Activated CD4-positive, alpha-beta T cell treated with anti-CD3 and anti-CD28 coated beads, Interleukin-2, amount 10 ng/mL, durations not matched to agents 24 days and 14 days (primary cell): Measurements from ENCODE around the gene BLOC1S5. TPM values are rescaled to one million over a fixed set of nuclear protein-coding genes. Genes with fewer than 3 reads are reported as not detected.

Experiments used
- DNase-seq: peaks from one replicate; pipeline ENCODE4 v3.0.0; 2022
- H3K27ac Mint-ChIP-seq: one replicate; pipeline ENCODE4 v1.8.0; 2022; ENCODE audit warnings: mild to moderate bottlenecking, mixed read lengths
- H3K27me3 Mint-ChIP-seq: one replicate; pipeline ENCODE4 v1.8.0; 2022; ENCODE audit warnings: mixed read lengths
- H3K36me3 Mint-ChIP-seq: one replicate; pipeline ENCODE4 v1.8.0; 2022; ENCODE audit warnings: low read depth, mild to moderate bottlenecking, mixed read lengths
- H3K4me1 Mint-ChIP-seq: one replicate; pipeline ENCODE4 v1.8.0; 2021; ENCODE audit warnings: mixed read lengths
- H3K4me3 Mint-ChIP-seq: one replicate; pipeline ENCODE4 v1.8.0; 2022; ENCODE audit warnings: mild to moderate bottlenecking, moderate library complexity, mixed read lengths
- H3K9me3 Mint-ChIP-seq: one replicate; pipeline ENCODE4 v1.8.0; 2021; ENCODE audit warnings: mixed read lengths
- intact Hi-C: fragments of 100-400 bp; cut with micrococcal nuclease; formaldehyde crosslinking; loops from one replicate; pipeline ENCODE4 v1.15.1; 2023
- total RNA-seq: library from RNA; stranded (reverse); gene quantifications from 2 replicates; pipeline ENCODE4 v1.2.3, GENCODE V29; 2022

BLOC1S5 gene, protein sequence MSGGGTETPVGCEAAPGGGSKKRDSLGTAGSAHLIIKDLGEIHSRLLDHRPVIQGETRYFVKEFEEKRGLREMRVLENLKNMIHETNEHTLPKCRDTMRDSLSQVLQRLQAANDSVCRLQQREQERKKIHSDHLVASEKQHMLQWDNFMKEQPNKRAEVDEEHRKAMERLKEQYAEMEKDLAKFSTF
- 15.7 and 19.6 TPM in 2 replicates for total RNA-seq

GRCh38 chr6:8063761-8064637, at the start of gene BLOC1S5:
BLOC1S5 (minus strand) TSS chr6:8064389; CDS start chr6:8064376, 13 bp downstream.
- DNase-seq, result peak; percentile 99
- Mint-ChIP-seq H3K27ac (peak within 1 kb of the TSS; percentile 98), H3K4me1 (peaks cover 23% of the 10 kb centered on the region), H3K9me3 (no peaks in the 10 kb centered on the region), H3K36me3 (peaks cover 9% of the 10 kb centered on the region), H3K27me3 (no peaks in the 10 kb centered on the region), H3K4me3 (peak within 1 kb of the TSS; percentile 97)
- intact Hi-C loops, result loop anchor here (1.0 to 10.0 kb wide), 8 partner anchors 38 to 749 kb away; partner anchors contain the start of genes BMP6, EEF1E1, SLC35B3 and SNRNP48

DNA sequence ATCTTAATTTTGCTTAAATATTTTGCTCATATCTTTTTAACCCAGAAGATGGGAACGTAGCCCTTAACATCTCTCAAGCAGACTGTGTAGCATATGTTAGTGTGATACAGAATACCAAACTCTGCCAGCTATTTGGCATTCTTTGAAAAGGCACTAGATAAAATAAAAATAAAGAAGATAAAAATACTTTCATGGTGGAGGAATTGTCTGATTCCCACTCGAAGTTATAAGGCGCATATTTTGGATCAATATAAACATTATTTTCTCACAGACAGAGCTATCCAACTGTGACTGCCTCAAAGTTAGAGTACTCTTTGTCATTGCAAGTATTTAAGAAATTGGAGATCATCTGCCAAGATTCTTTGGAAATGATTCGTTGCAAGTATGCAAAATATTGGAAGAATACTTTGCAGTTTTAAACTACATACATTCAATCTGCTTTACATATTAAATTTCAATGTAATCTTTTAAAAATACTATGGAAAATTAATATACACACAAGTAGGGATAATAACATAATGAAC, 49.0 kb upstream of the BLOC1S5 start:
- intact Hi-C loops, result no loop called here
- no peak overlapping the region for H3K27ac Mint-ChIP-seq
- no peaks in the 10 kb centered on the region for H3K9me3 Mint-ChIP-seq
- H3K4me1 Mint-ChIP-seq, result peaks cover 2% of the 10 kb centered on the region
- H3K36me3 Mint-ChIP-seq, result no peaks in the 10 kb centered on the region
- H3K27me3 Mint-ChIP-seq, result peaks cover 14% of the 10 kb centered on the region
- no peak for DNase-seq
- no peak overlapping the region for H3K4me3 Mint-ChIP-seq

DNA sequence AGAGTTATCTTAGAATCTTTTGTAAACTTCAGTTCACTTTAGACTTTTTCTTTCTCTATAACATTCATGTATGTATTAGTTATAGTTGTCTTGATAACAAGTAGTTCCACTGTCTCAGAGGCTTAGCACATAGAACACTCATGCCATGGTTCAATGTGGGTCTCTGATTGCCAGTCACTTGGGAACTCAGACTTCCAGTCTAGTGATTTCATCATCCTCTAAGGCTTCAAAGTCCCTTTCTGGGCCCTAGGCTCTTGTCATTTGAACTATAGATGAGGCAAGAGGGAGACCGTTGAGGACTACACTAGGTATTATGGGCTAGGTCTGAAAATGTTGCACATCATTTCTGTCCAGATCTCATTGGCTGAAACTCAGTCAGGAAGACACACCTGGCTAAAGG, 46.5 kb upstream of the BLOC1S5 start:
- Mint-ChIP-seq H3K4me3 (no peak overlapping the region), H3K4me1 (peaks cover 2% of the 10 kb centered on the region), H3K9me3 (peaks cover 3% of the 10 kb centered on the region), H3K27me3 (peaks cover 22% of the 10 kb centered on the region), H3K27ac (no peak overlapping the region), H3K36me3 (no peaks in the 10 kb centered on the region)
- intact Hi-C loops, result no loop called here
- DNase-seq, result no peak

DNA sequence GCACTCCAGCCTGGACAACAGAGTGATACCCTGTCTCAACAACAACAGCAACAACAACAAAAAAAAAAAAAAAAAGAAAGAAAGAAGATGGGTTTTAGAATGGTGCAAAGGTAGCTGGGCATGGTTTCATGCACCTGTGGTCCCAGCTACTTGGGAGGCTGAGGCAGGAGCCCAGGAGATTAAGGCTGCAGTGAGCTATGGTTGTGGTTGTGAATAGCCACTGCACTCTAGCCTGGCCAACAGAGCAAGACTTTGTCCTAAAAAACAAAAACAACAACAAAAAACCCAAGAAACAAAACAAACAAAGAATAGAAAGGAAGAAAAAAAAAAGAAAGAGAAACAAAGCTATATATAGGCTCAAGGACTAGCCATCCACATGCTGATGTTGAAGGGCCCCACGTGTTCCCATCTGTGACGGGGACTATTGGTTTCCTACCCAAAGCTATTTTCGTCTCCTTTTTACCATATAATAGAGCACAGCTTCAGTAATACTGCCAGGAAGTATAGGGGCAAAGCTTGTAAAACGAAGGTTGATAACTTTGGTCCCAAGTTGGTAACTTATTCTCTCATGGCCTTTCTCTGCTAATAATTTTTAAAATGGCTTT, 46.0 kb upstream of the BLOC1S5 start:
- DNase-seq, result no peak
- H3K27ac Mint-ChIP-seq, result no peak overlapping the region
- peaks cover 2% of the 10 kb centered on the region for H3K4me1 Mint-ChIP-seq
- H3K27me3 Mint-ChIP-seq, result peaks cover 22% of the 10 kb centered on the region
- no peak overlapping the region for H3K4me3 Mint-ChIP-seq
- H3K36me3 Mint-ChIP-seq, result no peaks in the 10 kb centered on the region
- H3K9me3 Mint-ChIP-seq, result peaks cover 3% of the 10 kb centered on the region
- intact Hi-C loops, result no loop called here

DNA sequence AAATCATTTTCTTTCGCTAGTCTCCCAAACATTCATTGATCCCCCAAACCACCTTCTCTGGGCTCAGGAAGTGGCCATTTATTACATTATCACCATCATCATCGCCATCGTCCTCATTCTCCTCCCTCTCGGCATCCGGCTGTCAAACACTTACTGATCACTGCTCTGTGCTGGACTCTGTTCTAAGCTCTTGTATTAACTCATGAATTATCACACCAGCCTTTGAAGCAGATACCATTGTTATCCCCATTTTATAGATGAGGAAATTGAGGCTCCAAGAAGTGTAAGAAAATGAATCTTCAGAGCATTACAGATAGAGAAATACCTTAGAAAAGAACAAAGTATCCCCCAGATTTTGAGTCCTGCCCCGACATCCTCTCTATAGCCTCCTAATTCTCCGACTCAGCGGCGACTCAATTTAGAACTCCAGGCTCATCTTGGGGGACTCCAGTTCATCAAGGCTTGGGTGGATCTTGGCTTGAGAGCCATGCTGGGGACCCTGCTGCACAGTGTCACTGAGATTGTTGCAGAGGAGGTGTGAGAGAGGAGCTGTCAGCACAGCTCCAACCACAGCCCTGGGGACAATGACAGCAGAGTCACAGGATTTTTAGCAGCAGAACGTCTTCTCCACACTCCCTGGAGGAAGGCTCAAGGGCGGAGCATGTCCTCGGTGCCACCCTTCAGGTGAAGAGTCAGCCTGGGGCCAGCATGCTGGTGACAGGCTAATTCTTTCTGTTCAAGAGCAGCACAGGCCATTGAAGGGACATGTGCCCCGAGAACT, 44.8 kb upstream of the BLOC1S5 start:
- Mint-ChIP-seq H3K4me3 (no peak overlapping the region), H3K9me3 (peaks cover 3% of the 10 kb centered on the region), H3K27ac (no peak overlapping the region), H3K4me1 (peaks cover 2% of the 10 kb centered on the region), H3K27me3 (peaks cover 24% of the 10 kb centered on the region), H3K36me3 (no peaks in the 10 kb centered on the region)
- DNase-seq, result no peak
- intact Hi-C loops, result loop anchor here (10.0 kb wide), 1 partner anchor 724 kb away; the partner anchor contains the start of genes CAGE1 and RIOK1

DNA sequence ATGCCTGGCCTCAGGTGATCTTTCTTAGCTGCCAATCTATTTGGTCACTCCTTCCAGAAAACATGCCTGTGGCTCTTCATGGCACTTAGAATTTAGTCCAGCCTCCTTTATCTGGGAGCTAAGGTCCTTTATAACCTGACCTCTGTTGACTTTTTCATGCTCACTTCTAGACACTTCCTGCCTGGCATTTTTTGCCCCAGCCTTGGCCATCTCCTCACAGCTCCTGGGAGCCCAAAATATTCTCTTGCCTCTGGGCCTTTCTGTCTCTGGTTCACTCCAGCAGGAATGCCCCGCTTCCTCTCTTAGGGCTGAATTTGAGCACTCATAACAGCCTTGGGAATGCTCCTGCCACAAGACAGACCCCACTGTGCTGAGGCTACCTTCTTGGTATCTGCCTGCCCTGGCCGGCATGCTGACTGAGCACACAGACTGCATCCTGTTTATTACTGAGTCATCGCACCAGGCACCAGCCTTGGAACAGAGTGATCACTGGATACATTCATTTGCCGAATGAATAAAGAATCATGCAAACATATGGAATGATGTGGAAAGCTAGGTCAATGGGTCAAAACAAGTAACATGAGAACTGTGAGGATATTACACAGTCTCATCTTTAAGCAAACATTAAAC, 44.0 kb upstream of the BLOC1S5 start:
- no peak overlapping the region for H3K27ac Mint-ChIP-seq
- H3K36me3 Mint-ChIP-seq, result no peaks in the 10 kb centered on the region
- intact Hi-C loops, result loop anchor here (10.0 kb wide), 1 partner anchor 723 kb away; the partner anchor contains the start of genes CAGE1 and RIOK1

DNA sequence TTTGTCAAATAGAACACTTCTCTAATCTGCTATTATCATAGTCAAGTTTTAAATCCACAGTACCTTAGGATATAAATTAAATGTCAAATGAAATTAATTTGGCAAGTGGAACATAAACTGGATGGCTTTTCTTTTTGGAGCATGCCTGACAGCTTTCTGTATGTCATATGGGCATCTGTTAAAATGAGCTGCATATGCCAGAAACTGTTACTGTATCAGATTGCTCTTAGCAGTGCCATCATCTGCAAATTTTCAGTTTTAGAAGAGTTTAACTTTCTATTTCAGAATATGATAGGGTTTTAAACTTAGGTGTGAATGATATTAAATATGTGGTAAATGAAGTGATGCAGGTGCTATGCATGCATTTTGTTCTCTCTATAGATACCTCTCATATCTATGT, 41.6 kb upstream of the BLOC1S5 start:
- Mint-ChIP-seq H3K27ac (no peak overlapping the region), H3K4me3 (no peak overlapping the region), H3K27me3 (peaks cover 25% of the 10 kb centered on the region), H3K36me3 (peaks cover 8% of the 10 kb centered on the region), H3K4me1 (peaks cover 14% of the 10 kb centered on the region), H3K9me3 (peaks cover 3% of the 10 kb centered on the region)
- no peak for DNase-seq
- intact Hi-C loops, result loop anchor here (10.0 kb wide), 1 partner anchor 721 kb away; the partner anchor contains the start of genes CAGE1 and RIOK1

More for the DNA sequence above, 44.0 kb upstream of the BLOC1S5 start:
- H3K4me1 Mint-ChIP-seq, result peaks cover 2% of the 10 kb centered on the region
- H3K27me3 Mint-ChIP-seq, result peaks cover 25% of the 10 kb centered on the region
- DNase-seq, result no peak
- H3K9me3 Mint-ChIP-seq, result peaks cover 3% of the 10 kb centered on the region
- H3K4me3 Mint-ChIP-seq, result no peak overlapping the region

GRCh38 chr6:8103726-8104125, 39.5 kb upstream of the BLOC1S5 start:
- Mint-ChIP-seq H3K4me3 (no peak overlapping the region), H3K36me3 (peaks cover 25% of the 10 kb centered on the region), H3K27ac (no peak overlapping the region), H3K4me1 (peaks cover 21% of the 10 kb centered on the region), H3K27me3 (peaks cover 19% of the 10 kb centered on the region), H3K9me3 (peaks cover 3% of the 10 kb centered on the region)
- DNase-seq, result no peak
- intact Hi-C loops, result loop anchor here (5.0 to 10.0 kb wide), 2 partner anchors 511 to 719 kb away; partner anchors contain the start of genes CAGE1, RIOK1 and SNRNP48

- peaks cover 15% of the 10 kb centered on the region for H3K27me3 Mint-ChIP-seq
- peaks cover 3% of the 10 kb centered on the region for H3K9me3 Mint-ChIP-seq
- peak; percentile 97 for DNase-seq
- H3K27ac Mint-ChIP-seq, result peak within 1 kb of the TSS; percentile 99
- H3K4me3 Mint-ChIP-seq, result peak within 1 kb of the TSS; percentile 95
- intact Hi-C loops, result loop anchor here (1.0 to 10.0 kb wide), 6 partner anchors 38 to 789 kb away; partner anchors contain the start of genes BLOC1S5, CAGE1, RIOK1 and SLC35B3
- H3K36me3 Mint-ChIP-seq, result peaks cover 28% of the 10 kb centered on the region
- peaks cover 24% of the 10 kb centered on the region for H3K4me1 Mint-ChIP-seq
These were observed 38.2 kb upstream of the BLOC1S5 start, which contains the start of gene EEF1E1 for GRCh38 chr6:8102122-8102958. EEF1E1 (minus strand) TSS chr6:8102548; CDS start chr6:8102521, 27 bp downstream.

DNA sequence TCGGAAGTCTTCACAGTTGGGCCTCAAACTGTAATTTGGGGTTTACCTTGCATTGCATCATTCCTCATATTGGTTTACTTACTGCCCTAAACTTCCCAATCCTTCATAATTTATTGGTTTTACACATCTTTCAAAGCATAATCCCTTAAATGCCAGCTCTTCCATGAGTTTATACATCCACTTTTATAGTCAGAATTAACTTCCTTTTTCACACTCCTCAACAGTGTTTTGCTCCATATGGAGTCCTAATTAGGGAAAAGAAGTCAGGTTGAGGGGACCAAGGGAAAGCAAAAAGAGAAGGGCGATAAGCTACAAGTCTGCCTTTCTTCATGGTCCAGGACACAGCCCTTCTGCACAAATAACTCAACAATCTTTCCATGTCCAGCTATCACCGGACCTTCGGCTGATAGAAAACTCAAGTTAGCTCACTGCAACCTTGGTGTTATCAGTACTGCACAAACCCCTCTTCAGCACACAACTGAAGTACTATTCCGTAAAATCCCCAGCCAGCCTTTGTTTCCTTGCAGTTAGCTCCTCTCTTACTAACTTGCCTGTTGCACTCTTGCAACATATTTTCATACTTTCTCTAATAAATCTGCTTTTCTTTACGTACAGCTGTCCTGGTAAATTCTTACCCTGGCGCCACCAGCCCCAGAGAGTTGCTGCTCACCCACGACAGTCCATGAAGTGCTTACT, 36.1 kb upstream of the BLOC1S5 start:
- peaks cover 40% of the 10 kb centered on the region for H3K36me3 Mint-ChIP-seq
- no peak for DNase-seq
- H3K27ac Mint-ChIP-seq, result peak overlapping the region; percentile 10
- H3K4me3 Mint-ChIP-seq, result peak overlapping the region; percentile 34
- no peaks in the 10 kb centered on the region for H3K9me3 Mint-ChIP-seq
- H3K4me1 Mint-ChIP-seq, result peaks cover 27% of the 10 kb centered on the region
- intact Hi-C loops, result loop anchor here (5.0 to 10.0 kb wide), 2 partner anchors 508 to 716 kb away; partner anchors contain the start of genes CAGE1, RIOK1 and SNRNP48
- H3K27me3 Mint-ChIP-seq, result peaks cover 8% of the 10 kb centered on the region

DNA sequence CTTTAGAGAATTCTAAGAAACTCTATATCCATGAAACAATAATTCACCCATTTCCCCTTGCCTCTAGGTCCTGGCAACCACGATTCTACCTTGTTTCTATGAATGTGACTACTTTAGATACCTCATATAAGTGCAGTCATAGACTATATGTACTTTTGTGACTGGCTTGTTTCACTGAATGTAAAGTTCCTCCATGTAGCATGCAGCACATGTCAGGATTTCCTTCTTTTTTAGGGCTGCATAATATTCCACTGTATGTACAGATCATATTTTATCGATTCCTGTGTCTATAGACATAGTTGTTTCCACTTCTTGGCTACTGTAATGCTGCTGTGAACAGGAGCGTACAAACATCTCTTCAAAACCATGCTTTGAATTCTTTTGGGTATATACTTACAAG, 26.5 kb upstream of the BLOC1S5 start:
- DNase-seq, result no peak
- H3K9me3 Mint-ChIP-seq, result peaks cover 22% of the 10 kb centered on the region
- H3K27ac Mint-ChIP-seq, result no peak overlapping the region
- peaks cover 11% of the 10 kb centered on the region for H3K4me1 Mint-ChIP-seq
- no peaks in the 10 kb centered on the region for H3K27me3 Mint-ChIP-seq
- intact Hi-C loops, result no loop called here
- no peak overlapping the region for H3K4me3 Mint-ChIP-seq
- peaks cover 77% of the 10 kb centered on the region for H3K36me3 Mint-ChIP-seq
